PFSK-1 (cell line): ENCODE data around the gene COL24A1.

Experiments used
- FOXP2 ChIP-seq: optimal IDR thresholded peaks from 2 replicates; pipeline ENCODE3; 2011; ENCODE audit warnings: borderline replicate concordance, control low read depth, inconsistent platforms; ENCODE audit not compliant: insufficient read depth; ENCODE audit errors: extremely low read length, extremely low read depth
- POLR2AphosphoS5 ChIP-seq: IDR thresholded peaks from 2 replicates; pipeline ENCODE4 v1.6.1; 2012; ENCODE audit warnings: low read depth, mild to moderate bottlenecking, control low read depth, low read length, moderate library complexity
- SIN3A ChIP-seq: IDR thresholded peaks from 2 replicates; pipeline ENCODE4 v1.6.1; 2012; ENCODE audit warnings: mild to moderate bottlenecking, low read length, moderate library complexity, borderline replicate concordance; ENCODE audit not compliant: insufficient read depth
- TAF1 ChIP-seq: IDR thresholded peaks from 2 replicates; pipeline ENCODE4 v1.6.1; 2012; ENCODE audit warnings: low read length, control low read depth, borderline replicate concordance; ENCODE audit not compliant: insufficient read depth
- TF ChIP-seq, protein P1 (sequence below), 2 experiments: IDR thresholded peaks; 2 replicates each; pipeline versions ENCODE4 v1.6.1 to v1.8.0; 2011 to 2012; ENCODE audit warnings: low read depth in 2 of 2, low read length in 2 of 2, control low read depth in 1 of 2, inconsistent platforms in 1 of 2, mild to moderate bottlenecking in 1 of 2, moderate library complexity in 1 of 2; ENCODE audit not compliant: insufficient read depth in 1 of 2

The COL24A1 gene

DNA sequence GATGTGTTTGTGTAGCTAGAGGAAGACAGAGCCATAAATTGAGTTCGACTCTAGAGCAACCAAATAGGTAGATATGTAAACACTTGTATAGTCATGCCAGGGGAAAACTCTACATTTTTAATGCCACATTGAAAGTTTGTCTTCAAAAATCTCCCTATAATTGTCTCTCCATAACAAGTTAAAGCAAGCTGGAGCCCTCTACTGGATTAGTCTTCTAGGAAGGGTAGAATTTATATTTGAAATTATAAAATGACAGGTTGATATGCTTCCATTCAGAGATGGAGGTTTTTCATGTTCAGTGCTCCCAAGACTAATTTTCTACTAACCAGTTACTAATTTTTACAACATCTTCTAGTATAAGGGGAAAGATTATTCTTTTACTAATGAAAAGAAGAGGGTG is 13.1 kb upstream of the COL24A1 start:
- TF ChIP-seq FOXP2 = no peak
- no peak for TF ChIP-seq SIN3A
- no peak for TF ChIP-seq POLR2AphosphoS5
- TF ChIP-seq, protein P1, sequence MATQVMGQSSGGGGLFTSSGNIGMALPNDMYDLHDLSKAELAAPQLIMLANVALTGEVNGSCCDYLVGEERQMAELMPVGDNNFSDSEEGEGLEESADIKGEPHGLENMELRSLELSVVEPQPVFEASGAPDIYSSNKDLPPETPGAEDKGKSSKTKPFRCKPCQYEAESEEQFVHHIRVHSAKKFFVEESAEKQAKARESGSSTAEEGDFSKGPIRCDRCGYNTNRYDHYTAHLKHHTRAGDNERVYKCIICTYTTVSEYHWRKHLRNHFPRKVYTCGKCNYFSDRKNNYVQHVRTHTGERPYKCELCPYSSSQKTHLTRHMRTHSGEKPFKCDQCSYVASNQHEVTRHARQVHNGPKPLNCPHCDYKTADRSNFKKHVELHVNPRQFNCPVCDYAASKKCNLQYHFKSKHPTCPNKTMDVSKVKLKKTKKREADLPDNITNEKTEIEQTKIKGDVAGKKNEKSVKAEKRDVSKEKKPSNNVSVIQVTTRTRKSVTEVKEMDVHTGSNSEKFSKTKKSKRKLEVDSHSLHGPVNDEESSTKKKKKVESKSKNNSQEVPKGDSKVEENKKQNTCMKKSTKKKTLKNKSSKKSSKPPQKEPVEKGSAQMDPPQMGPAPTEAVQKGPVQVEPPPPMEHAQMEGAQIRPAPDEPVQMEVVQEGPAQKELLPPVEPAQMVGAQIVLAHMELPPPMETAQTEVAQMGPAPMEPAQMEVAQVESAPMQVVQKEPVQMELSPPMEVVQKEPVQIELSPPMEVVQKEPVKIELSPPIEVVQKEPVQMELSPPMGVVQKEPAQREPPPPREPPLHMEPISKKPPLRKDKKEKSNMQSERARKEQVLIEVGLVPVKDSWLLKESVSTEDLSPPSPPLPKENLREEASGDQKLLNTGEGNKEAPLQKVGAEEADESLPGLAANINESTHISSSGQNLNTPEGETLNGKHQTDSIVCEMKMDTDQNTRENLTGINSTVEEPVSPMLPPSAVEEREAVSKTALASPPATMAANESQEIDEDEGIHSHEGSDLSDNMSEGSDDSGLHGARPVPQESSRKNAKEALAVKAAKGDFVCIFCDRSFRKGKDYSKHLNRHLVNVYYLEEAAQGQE (IDR thresholded peaks at IDR 0.05; ENCODE audit: insufficient read depth in 1 of 2, low read depth in 2 of 2, low read length in 2 of 2) = no peak
- TF ChIP-seq TAF1 = no peak

DNA sequence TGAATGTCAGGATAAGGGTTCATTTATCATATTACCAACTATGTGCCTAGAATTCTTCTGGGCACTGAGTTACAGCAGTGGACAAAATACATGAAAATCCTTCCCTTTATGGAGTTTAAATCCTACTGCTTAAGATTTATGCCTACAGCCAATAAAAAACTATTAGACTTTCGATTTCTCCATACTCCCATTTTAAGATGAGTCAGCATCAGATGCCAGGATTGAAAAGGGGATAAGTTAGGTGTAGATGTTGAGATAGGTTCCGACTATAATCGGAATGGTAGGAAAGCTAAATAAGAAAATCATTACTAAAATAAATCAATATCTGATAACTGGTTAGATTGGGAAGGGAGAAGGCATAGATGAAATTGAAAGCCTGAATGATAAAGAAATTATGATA is 3.2 kb upstream of the COL24A1 start:
- TF ChIP-seq TAF1 = no peak
- no peak for TF ChIP-seq SIN3A
- TF ChIP-seq, protein P1 (IDR thresholded peaks at IDR 0.05; ENCODE audit: insufficient read depth in 1 of 2, low read depth in 2 of 2, low read length in 2 of 2) = no peak
- TF ChIP-seq FOXP2 = no peak
- TF ChIP-seq POLR2AphosphoS5 = no peak

DNA sequence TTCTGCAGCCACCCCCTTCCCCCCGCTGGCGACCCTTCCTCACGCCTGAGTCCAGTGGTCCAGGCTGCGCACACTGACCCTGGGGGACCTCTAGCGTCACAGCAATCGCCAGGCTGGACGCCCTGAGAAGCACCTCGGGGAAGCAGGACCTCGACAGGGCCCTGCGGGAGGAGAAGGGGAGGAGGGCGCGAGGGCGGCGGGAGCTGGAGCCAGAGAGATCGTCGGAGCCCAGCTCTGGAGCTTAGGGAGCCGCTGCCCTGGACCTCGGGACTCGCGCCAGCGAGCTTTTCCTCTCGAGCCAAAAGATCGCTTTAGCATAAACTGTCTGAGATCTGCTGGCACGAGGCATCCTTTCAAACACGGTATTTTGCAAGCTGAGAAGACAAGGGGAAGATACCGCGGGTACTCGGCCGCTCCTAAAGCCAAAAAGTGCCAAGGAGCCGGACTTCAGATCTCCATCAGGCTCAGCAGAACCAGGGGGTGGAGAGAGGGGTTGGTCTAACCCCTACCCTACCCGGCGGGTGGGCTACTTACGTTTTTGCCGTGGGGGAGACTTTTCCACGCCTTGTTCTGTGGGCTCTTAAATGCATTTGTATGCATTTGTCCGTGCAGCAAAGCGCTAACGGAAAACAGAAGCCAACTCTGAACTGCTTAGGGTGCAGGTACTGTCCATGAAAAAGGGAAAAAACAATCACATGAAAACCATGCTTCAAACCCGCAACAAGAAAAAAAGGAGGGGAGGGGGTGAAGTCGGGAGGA is 586 bp downstream of the COL24A1 start:
- TF ChIP-seq POLR2AphosphoS5 = no peak
- no peak for TF ChIP-seq FOXP2
- TF ChIP-seq TAF1 = no peak
- no peak for TF ChIP-seq SIN3A
- TF ChIP-seq, protein P1 (IDR thresholded peaks at IDR 0.05; ENCODE audit: insufficient read depth in 1 of 2, low read depth in 2 of 2, low read length in 2 of 2) = no peak

DNA sequence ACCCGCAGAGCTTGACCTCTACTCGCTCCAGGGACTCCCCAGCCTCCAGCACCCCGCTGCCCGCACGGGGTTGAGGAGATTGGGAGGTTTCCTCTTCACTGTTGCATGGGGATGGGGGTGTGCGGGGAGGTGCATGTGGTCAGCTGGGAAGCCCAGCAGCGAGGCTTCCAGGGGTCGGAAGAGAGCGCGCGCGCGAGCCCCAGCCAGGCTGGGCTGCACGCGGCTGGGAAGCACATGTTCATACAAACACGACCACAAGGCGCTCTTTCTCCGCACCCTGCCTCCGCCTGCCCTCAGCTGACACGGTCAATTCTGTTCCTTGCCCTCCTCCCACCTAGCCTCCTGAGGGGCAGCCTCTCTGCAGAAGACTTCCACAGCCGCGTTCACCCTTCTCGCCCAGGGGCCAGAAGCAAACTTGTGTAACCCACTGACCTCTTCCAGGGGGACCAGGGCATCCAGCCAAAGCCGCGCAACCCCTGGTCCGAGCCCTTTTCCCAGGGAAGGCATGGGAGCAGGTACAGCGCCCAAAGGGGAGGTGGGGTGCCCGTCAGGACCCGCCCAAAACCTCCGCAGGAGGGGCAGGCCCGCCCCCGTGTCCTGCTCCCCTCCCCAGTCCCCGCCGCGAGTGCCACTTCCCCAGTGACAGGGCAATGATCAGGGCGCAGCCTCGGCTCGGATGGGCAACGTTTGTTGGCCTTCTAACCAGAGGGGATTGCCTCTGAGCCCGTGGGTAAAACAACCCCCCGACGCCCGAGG is 1.3 kb downstream of the COL24A1 start:
- TF ChIP-seq POLR2AphosphoS5 (no peak), TAF1 (no peak), FOXP2 (no peak), SIN3A (no peak)
- TF ChIP-seq, protein P1 (IDR thresholded peaks at IDR 0.05; ENCODE audit: insufficient read depth in 1 of 2, low read depth in 2 of 2, low read length in 2 of 2) = no peak
